Measurements from ENCODE around the gene REV3L.

DNA sequence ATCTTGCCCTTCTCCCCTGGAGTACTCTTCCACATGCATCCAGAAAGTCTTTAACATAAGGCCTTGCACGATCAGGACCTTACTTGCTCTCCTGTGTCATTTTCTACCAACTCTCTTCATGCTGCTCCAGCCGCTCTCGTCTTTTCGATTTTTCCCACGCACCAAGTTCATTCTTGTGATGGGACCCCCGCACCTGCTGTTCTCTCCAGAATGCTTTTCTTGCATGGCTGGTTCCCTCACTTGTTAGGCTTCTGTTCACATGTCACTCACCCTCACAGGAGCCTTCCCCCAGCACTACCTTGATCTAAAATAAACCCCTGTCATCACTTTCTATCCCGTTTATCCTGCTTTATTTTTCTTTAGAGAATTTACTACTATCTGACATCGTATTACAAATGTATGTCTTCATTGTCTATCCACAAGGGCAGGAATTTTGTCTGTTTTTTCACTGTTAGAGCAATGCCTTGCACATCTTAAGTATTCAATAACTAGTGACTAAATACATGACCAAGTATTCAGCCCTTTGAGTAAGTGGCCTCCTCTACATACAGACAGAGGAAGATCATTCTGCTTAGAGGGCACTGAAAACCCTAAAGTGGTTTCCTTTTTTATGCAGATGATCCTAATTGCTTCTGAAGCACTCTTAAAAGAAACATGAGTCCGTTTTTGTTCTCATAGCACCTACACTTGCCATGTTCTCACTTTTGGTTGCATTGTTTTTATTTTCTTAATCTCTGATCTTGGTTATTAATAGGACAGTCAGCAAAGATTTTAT lies 228.8 kb downstream of the REV3L start:
- TF ChIP-seq, protein P1, sequence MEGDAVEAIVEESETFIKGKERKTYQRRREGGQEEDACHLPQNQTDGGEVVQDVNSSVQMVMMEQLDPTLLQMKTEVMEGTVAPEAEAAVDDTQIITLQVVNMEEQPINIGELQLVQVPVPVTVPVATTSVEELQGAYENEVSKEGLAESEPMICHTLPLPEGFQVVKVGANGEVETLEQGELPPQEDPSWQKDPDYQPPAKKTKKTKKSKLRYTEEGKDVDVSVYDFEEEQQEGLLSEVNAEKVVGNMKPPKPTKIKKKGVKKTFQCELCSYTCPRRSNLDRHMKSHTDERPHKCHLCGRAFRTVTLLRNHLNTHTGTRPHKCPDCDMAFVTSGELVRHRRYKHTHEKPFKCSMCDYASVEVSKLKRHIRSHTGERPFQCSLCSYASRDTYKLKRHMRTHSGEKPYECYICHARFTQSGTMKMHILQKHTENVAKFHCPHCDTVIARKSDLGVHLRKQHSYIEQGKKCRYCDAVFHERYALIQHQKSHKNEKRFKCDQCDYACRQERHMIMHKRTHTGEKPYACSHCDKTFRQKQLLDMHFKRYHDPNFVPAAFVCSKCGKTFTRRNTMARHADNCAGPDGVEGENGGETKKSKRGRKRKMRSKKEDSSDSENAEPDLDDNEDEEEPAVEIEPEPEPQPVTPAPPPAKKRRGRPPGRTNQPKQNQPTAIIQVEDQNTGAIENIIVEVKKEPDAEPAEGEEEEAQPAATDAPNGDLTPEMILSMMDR (IDR thresholded peaks at IDR 0.05 in 4 of 5, conservative IDR thresholded peaks at IDR 0.05 in 1 of 5) = no peak
- no peak for TF ChIP-seq POLR2A (IDR thresholded peaks at IDR 0.05)

All from gastrocnemius medialis (tissue), 4 donors.